GM12878 (cell line): Measurements from ENCODE around the gene BIVM. TPM values are rescaled to one million over a fixed set of nuclear protein-coding genes. Genes with fewer than 3 reads are reported as not detected.
A peak's percentile ranks its signal among the peaks of the same experiment; 100 is the strongest.

Experiments used
- BACH1 ChIP-seq: fragments of 450-650 bp; IDR thresholded peaks from 2 replicates; pipeline ENCODE4 v1.6.1; 2017; ENCODE audit warnings: mild to moderate bottlenecking, borderline replicate concordance
- BCL3 ChIP-seq: IDR thresholded peaks from 2 replicates; pipeline ENCODE4 v1.6.1; 2011; ENCODE audit warnings: borderline replicate concordance, low read depth, mild to moderate bottlenecking, moderate library complexity, low read length; ENCODE audit not compliant: insufficient read depth, poor library complexity, severe bottlenecking
- CTCF ChIP-seq, 3 experiments: IDR thresholded peaks in 2 of 3; conservative IDR thresholded peaks in 1 of 3; 2 replicates each; pipeline ENCODE4 v1.5.1; 2011; ENCODE audit warnings: low read depth in 3 of 3, low read length in 3 of 3, mild to moderate bottlenecking in 3 of 3, control low read depth in 2 of 3, moderate library complexity in 2 of 3, inconsistent platforms in 1 of 3, mixed read lengths in 1 of 3; ENCODE audit not compliant: control insufficient read depth in 2 of 3, insufficient read depth in 1 of 3; ENCODE audit errors: extremely low read depth in 1 of 3
- ELK1 ChIP-seq: IDR thresholded peaks from 2 replicates; pipeline ENCODE4 v1.6.1; 2012; ENCODE audit warnings: low read depth, low read length, improper control_type of control experiment
- ESRRA ChIP-seq: IDR thresholded peaks from 2 replicates; pipeline ENCODE4 v1.6.1; 2012; ENCODE audit warnings: mild to moderate bottlenecking, low read length, improper control_type of control experiment
- FOXK2 ChIP-seq: fragments of 450-650 bp; IDR thresholded peaks from 2 replicates; pipeline ENCODE4 v1.6.1; 2017; ENCODE audit warnings: mild to moderate bottlenecking, moderate library complexity
- IRF3 ChIP-seq: fragments of 450-650 bp; IDR thresholded peaks from 2 replicates; pipeline ENCODE4 v1.6.1; 2014; ENCODE audit warnings: mild to moderate bottlenecking
- JUND ChIP-seq: IDR thresholded peaks from 2 replicates; pipeline ENCODE4 v1.6.1; 2012; ENCODE audit warnings: low read depth, mild to moderate bottlenecking, low read length, improper control_type of control experiment, moderate library complexity
- PAX8 ChIP-seq: fragments of 450-650 bp; IDR thresholded peaks from 2 replicates; pipeline ENCODE4 v1.6.1; 2017; ENCODE audit warnings: mild to moderate bottlenecking, moderate library complexity
- REST ChIP-seq: IDR thresholded peaks from 2 replicates; pipeline ENCODE4 v1.6.1; 2012; ENCODE audit warnings: mild to moderate bottlenecking, low read depth, low read length
- SMAD1 ChIP-seq: fragments of 450-650 bp; IDR thresholded peaks from 2 replicates; pipeline ENCODE4 v1.6.1; 2018; ENCODE audit warnings: mild to moderate bottlenecking, low read depth; ENCODE audit not compliant: partially characterized antibody
- SUPT20H ChIP-seq: IDR thresholded peaks from 2 replicates; pipeline ENCODE4 v1.6.1; 2011; ENCODE audit warnings: low read depth, mild to moderate bottlenecking, low read length, moderate library complexity, borderline replicate concordance; ENCODE audit not compliant: control insufficient read depth
- USF1 ChIP-seq: IDR thresholded peaks from 2 replicates; pipeline ENCODE4 v1.6.1; 2011; ENCODE audit warnings: borderline replicate concordance, low read depth, mild to moderate bottlenecking, moderate library complexity, mixed read lengths, low read length; ENCODE audit not compliant: insufficient read depth; ENCODE audit errors: extremely low read length
- ZBTB11 ChIP-seq: fragments of 450-650 bp; formaldehyde crosslinking; IDR thresholded peaks from 2 replicates; pipeline ENCODE4 v1.5.0; 2022; ENCODE audit warnings: mild to moderate bottlenecking, missing genetic modification characterization
- ZNF274 ChIP-seq: IDR thresholded peaks from one replicate; pipeline ENCODE4 v1.8.0; 2011; ENCODE audit not compliant: insufficient read length, insufficient read depth
- polyA plus RNA-seq, 11 experiments: library from polyadenylated mRNA; depleted of rRNA in 4 of 11; unstranded in 6 of 11; stranded (reverse) in 5 of 11; fragments of >200 nt; fragmentation: Nextera tagmentation in 4 of 11; fragmentation: Illumina TruSeq in 1 of 11; extraction: Ambion mirVana in 4 of 11; extraction: Trizol in 1 of 11; gene quantifications; 1 replicate in 1 of 11; 2 replicates in 10 of 11; pipeline versions ENCODE4 v1.2.1 to v1.2.3, GENCODE V29; 2011 to 2016; ENCODE audit warnings: inconsistent platforms in 2 of 11, missing spikeins in 2 of 11, low read depth in 1 of 11
- total RNA-seq, 4 experiments: library from RNA; depleted of rRNA in 3 of 4; stranded (reverse); fragments of >200 nt in 3 of 4; fragmentation: Illumina TruSeq in 1 of 4; extraction: Trizol in 1 of 4; gene quantifications; 2 replicates each; pipeline versions ENCODE4 v1.2.1 to v1.2.3, GENCODE V29; 2013 to 2021

The BIVM gene
- total and polyA plus RNA-seq, 10 of the 15 experiments (the other 5 are each of a cell fraction or from before 2014, with no cell fraction given): 3.4 to 20.1 (median 14.1) TPM

GRCh38 chr13:102845289-102845629 lies 46.3 kb downstream of the BIVM start (continued):
- TF ChIP-seq BACH1 (no peak), ELK1 (no peak), SMAD1 (peak; percentile 54), SUPT20H (no peak), ZNF274 (no peak), USF1 (no peak), IRF3 (no peak), BCL3 (peak; percentile 4), ZBTB11 (CRISPR knock-in tag) (no peak), ESRRA (no peak), CTCF (IDR thresholded peaks at IDR 0.05 in 2 of 3, conservative IDR thresholded peaks at IDR 0.05 in 1 of 3; ENCODE audit: control insufficient read depth in 2 of 3, extremely low read depth in 1 of 3, insufficient read depth in 1 of 3, low read depth in 3 of 3, low read length in 3 of 3) (no peak), FOXK2 (no peak), REST (no peak), PAX8 (0 out of 2 replicates have a peak, but pooled peaks have one; percentile 45), JUND (no peak)
